HCT116 (cell line): Measurements from ENCODE around the gene SGF29. TPM values are rescaled to one million over a fixed set of nuclear protein-coding genes. Genes with fewer than 3 reads are reported as not detected.

ENCODE experiments used
- ATAC-seq: fragments of 200-7000 bp; cut with Tn5 transposase; 2 replicates; pipeline ENCODE4 v1.9.1; 2020; ENCODE audit warnings: mild to moderate bottlenecking, moderate library complexity
- BruUV-seq: library from RNA; stranded (reverse); fragments of 400-500 nt; replicated peaks from 2 replicates; lab custom pipeline; 2021; lab: Mats Ljungman, UMichigan
- CTCF ChIA-PET: fragments of 300-600 bp; sonication (Branson Sonifier 250); formaldehyde crosslinking; loops from one replicate; lab custom pipeline; 2021; ENCODE audit warnings: antibody characterized with exemption; lab: Charles Lee
- POLR2A ChIA-PET: fragments of 300-600, 350-600 bp; sonication (Branson Sonifier 250); formaldehyde crosslinking; loops from one replicate; lab custom pipeline; 2021; ENCODE audit warnings: antibody characterized with exemption; lab: Charles Lee
- RAD21 ChIA-PET, 2 experiments: fragments of 300-600 bp; sonication (Branson Sonifier 250); formaldehyde crosslinking; loops; one replicate each; lab custom pipeline; 2023; ENCODE audit warnings: low total read pairs in 2 of 2; ENCODE audit not compliant: uncharacterized antibody in 2 of 2, unreplicated experiment in 2 of 2, low non-redundant PET in 1 of 2; lab: Charles Lee
- DNase-seq: peaks from one replicate; pipeline ENCODE4 v3.0.0-alpha.2; 2010; ENCODE audit warnings: low read depth, low spot score
- H2AFZ ChIP-seq: fragments of 200-600 bp; shearing (Covaris generic), sonication (generic); 2 replicates; pipeline ENCODE4 v1.6.1; 2017; ENCODE audit warnings: low read depth, mixed run types, mixed read lengths, antibody characterized with exemption, low read length; ENCODE audit not compliant: poor library complexity, severe bottlenecking
- H3K27ac ChIP-seq: 2 replicates; pipeline ENCODE4 v1.5.1; 2012; ENCODE audit warnings: low read depth, low read length
- H3K27me3 ChIP-seq: fragments of 200-600 bp; sonication (generic); 2 replicates; pipeline ENCODE4 v1.6.1; 2016; ENCODE audit warnings: mixed run types, low read length, mixed read lengths; ENCODE audit not compliant: insufficient read depth
- H3K36me3 ChIP-seq, 2 experiments: fragments of 200-500 bp in 1 of 2; fragments of 200-600 bp in 1 of 2; sonication (Bioruptor generic) in 1 of 2; sonication (generic) in 1 of 2; 2 replicates each; pipeline versions ENCODE4 v1.5.1 to v1.6.1; 2014 to 2016; ENCODE audit warnings: low read length in 2 of 2, inconsistent platforms in 1 of 2, mixed read lengths in 1 of 2, mixed run types in 1 of 2; ENCODE audit not compliant: insufficient read depth in 2 of 2, control insufficient read depth in 1 of 2
- H3K4me1 ChIP-seq, 2 experiments: fragments of 200-600 bp in 1 of 2; sonication (generic) in 1 of 2; 2 replicates each; pipeline versions ENCODE4 v1.5.1 to v1.6.1; 2012 to 2017; ENCODE audit warnings: low read length in 2 of 2, inconsistent platforms in 1 of 2, mild to moderate bottlenecking in 1 of 2, mixed read lengths in 1 of 2, mixed run types in 1 of 2, moderate library complexity in 1 of 2; ENCODE audit not compliant: insufficient read depth in 2 of 2, control insufficient read depth in 1 of 2
- H3K4me2 ChIP-seq: fragments of 200-600 bp; sonication (generic); 2 replicates; pipeline ENCODE4 v1.6.1; 2017; ENCODE audit warnings: mixed run types, low read length, mixed read lengths
- H3K4me3 ChIP-seq, 2 experiments: fragments of 200-600 bp in 1 of 2; sonication (generic) in 1 of 2; replicated peaks in 1 of 2; 2 replicates each; pipeline ENCODE4 v1.5.1; 2011 to 2016; ENCODE audit warnings: low read length in 2 of 2, control low read depth in 1 of 2, low read depth in 1 of 2, mild to moderate bottlenecking in 1 of 2, mixed read lengths in 1 of 2, mixed run types in 1 of 2
- H3K79me2 ChIP-seq: fragments of 200-600 bp; sonication (generic); 2 replicates; pipeline ENCODE4 v1.6.1; 2017; ENCODE audit warnings: mild to moderate bottlenecking, mixed run types, low read length, moderate library complexity, mixed read lengths; ENCODE audit not compliant: insufficient read depth
- H3K9ac ChIP-seq: fragments of 200-600 bp; sonication (generic); 2 replicates; pipeline ENCODE4 v1.6.1; 2016; ENCODE audit warnings: low read length, mixed read lengths
- H3K9me2 ChIP-seq: fragments of 200-600 bp; sonication (generic), shearing (Covaris generic); 2 replicates; pipeline ENCODE4 v1.6.1; 2017; ENCODE audit warnings: mixed run types, mild to moderate bottlenecking, moderate library complexity; ENCODE audit not compliant: insufficient read depth
- H3K9me3 ChIP-seq, 2 experiments: fragments of 200-500 bp in 1 of 2; fragments of 200-600 bp in 1 of 2; sonication (Bioruptor generic) in 1 of 2; sonication (generic) in 1 of 2; 2 replicates each; pipeline ENCODE4 v1.6.1; 2014 to 2017; ENCODE audit warnings: low read length in 2 of 2, mixed read lengths in 2 of 2, inconsistent platforms in 1 of 2, low read depth in 1 of 2, mild to moderate bottlenecking in 1 of 2, mixed run types in 1 of 2, moderate library complexity in 1 of 2; ENCODE audit not compliant: control insufficient read depth in 1 of 2, insufficient read depth in 1 of 2
- H4K20me1 ChIP-seq: fragments of 200-600 bp; sonication (generic), shearing (Covaris generic); 2 replicates; pipeline ENCODE4 v1.6.1; 2017; ENCODE audit warnings: mixed run types, mild to moderate bottlenecking, moderate library complexity; ENCODE audit not compliant: insufficient read depth
- ATF3 ChIP-seq: IDR thresholded peaks from 2 replicates; pipeline ENCODE4 v1.6.1; 2012
- CBX3 ChIP-seq: IDR thresholded peaks from 2 replicates; pipeline ENCODE4 v1.6.1; 2012; ENCODE audit warnings: low read depth
- CTCF ChIP-seq, 3 experiments: fragments of 200-600 bp in 1 of 3; sonication (generic) in 1 of 3; IDR thresholded peaks in 2 of 3; conservative IDR thresholded peaks in 1 of 3; 2 replicates each; pipeline ENCODE4 v1.5.1; 2012 to 2017; ENCODE audit warnings: low read depth in 2 of 3, low read length in 2 of 3, antibody characterized with exemption in 1 of 3, borderline replicate concordance in 1 of 3, control low read depth in 1 of 3, mild to moderate bottlenecking in 1 of 3, mixed read lengths in 1 of 3, mixed run types in 1 of 3, moderate library complexity in 1 of 3; ENCODE audit not compliant: insufficient read depth in 1 of 3
- EGR1 ChIP-seq: IDR thresholded peaks from 2 replicates; pipeline ENCODE4 v1.6.1; 2012; ENCODE audit warnings: low read depth
- EZH2 ChIP-seq: fragments of 200-600 bp; sonication (generic); IDR thresholded peaks from 2 replicates; pipeline ENCODE4 v1.6.1; 2017; ENCODE audit warnings: antibody characterized with exemption, mixed run types
- EZH2phosphoT487 ChIP-seq: fragments of 200-600 bp; IDR thresholded peaks from 2 replicates; pipeline ENCODE4 v1.6.1; 2018; ENCODE audit warnings: antibody characterized with exemption, borderline replicate concordance
- FOSL1 ChIP-seq: IDR thresholded peaks from 2 replicates; pipeline ENCODE4 v1.6.1; 2012; ENCODE audit warnings: low read depth
- JUND ChIP-seq: IDR thresholded peaks from 2 replicates; pipeline ENCODE4 v1.6.1; 2012
- POLR2A ChIP-seq: IDR thresholded peaks from 2 replicates; pipeline ENCODE4 v1.7.0; 2011; ENCODE audit warnings: borderline replicate concordance; ENCODE audit not compliant: insufficient read depth, insufficient read length; ENCODE audit errors: extremely low read depth
- RAD21 ChIP-seq: IDR thresholded peaks from 2 replicates; pipeline ENCODE4 v1.6.1; 2012; ENCODE audit warnings: low read depth, mild to moderate bottlenecking
- SIN3A ChIP-seq: IDR thresholded peaks from 2 replicates; pipeline ENCODE4 v1.6.1; 2012; ENCODE audit warnings: low read depth
- SP1 ChIP-seq: IDR thresholded peaks from 2 replicates; pipeline ENCODE4 v1.6.1; 2012; ENCODE audit warnings: low read depth
- TCF7L2 ChIP-seq: IDR thresholded peaks from 2 replicates; pipeline ENCODE4 v1.7.0; 2011; ENCODE audit warnings: borderline replicate concordance, inconsistent platforms; ENCODE audit not compliant: insufficient read depth, insufficient read length; ENCODE audit errors: extremely low read depth
- YY1 ChIP-seq: IDR thresholded peaks from 2 replicates; pipeline ENCODE4 v1.6.1; 2011; ENCODE audit warnings: low read length, low read depth, moderate library complexity, mild to moderate bottlenecking; ENCODE audit not compliant: insufficient replicate concordance; ENCODE audit errors: extremely low read depth
- intact Hi-C: fragments of 100-400 bp; cut with micrococcal nuclease; formaldehyde crosslinking; loops from 2 replicates; pipeline ENCODE4 v1.10.0; 2022
- total RNA-seq: library from RNA; stranded (reverse); gene quantifications from one replicate; pipeline ENCODE4 v1.2.1, GENCODE V29; 2021; ENCODE audit not compliant: unreplicated experiment
- TF ChIP-seq, protein P1 (sequence below): IDR thresholded peaks from 2 replicates; pipeline ENCODE4 v1.6.1; 2012

The SGF29 gene
- total RNA-seq, 1 experiment from 2014 or later, result 19.7 TPM

- H2AFZ ChIP-seq, result no peak overlapping the region
- ChIA-PET CTCF (no interaction called here), POLR2A (no interaction called here)
- H3K9me2 ChIP-seq, result no peaks in the 10 kb centered on the region
- no peak overlapping the region for H3K27ac ChIP-seq
- H3K4me3 ChIP-seq, result no peak overlapping the region
- no peak for DNase-seq
- intact Hi-C loops, result no loop called here
- H3K27me3 ChIP-seq, result no peaks in the 10 kb centered on the region
- H3K79me2 ChIP-seq, result no peaks in the 10 kb centered on the region
- BruUV-seq, result no TSS peak
- no peak for TF ChIP-seq EZH2phosphoT487
- no peak for TF ChIP-seq SIN3A
- TF ChIP-seq SP1, result no peak
- no peak for TF ChIP-seq JUND
- no peak for TF ChIP-seq RAD21
- no peak for TF ChIP-seq TCF7L2
- no peak for TF ChIP-seq FOSL1
- no peak for TF ChIP-seq POLR2A
- TF ChIP-seq YY1, result no peak
- TF ChIP-seq ATF3, result no peak
- TF ChIP-seq CBX3, result no peak
- TF ChIP-seq, protein P1, sequence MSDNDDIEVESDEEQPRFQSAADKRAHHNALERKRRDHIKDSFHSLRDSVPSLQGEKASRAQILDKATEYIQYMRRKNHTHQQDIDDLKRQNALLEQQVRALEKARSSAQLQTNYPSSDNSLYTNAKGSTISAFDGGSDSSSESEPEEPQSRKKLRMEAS, result no peak
- TF ChIP-seq EZH2, result no peak
- no peak for TF ChIP-seq CTCF (IDR thresholded peaks at IDR 0.05 in 2 of 3, conservative IDR thresholded peaks at IDR 0.05 in 1 of 3; ENCODE audit: borderline replicate concordance in 1 of 3, insufficient read depth in 1 of 3, low read depth in 2 of 3, low read length in 2 of 3)
- TF ChIP-seq EGR1, result no peak
- TF ChIP-seq, all 23 proteins: peak for 0
- RAD21 ChIA-PET, result no interaction called here
- peak; percentile 36; the same call in 1 of the 2 replicates for ATAC-seq
- Histone ChIP-seq H3K36me3 (no peaks in the 10 kb centered on the region), H3K9me3 (no peaks in the 10 kb centered on the region), H4K20me1 (no peaks in the 10 kb centered on the region), H3K4me1 (no peaks in the 10 kb centered on the region), H3K4me2 (no peak overlapping the region), H3K9ac (no peak overlapping the region)
Observed at GRCh38 chr16:28524681-28525171, 29.0 kb upstream of the SGF29 start.
